ENCODE data around the gene MYF5. TPM values are rescaled to one million over a fixed set of nuclear protein-coding genes. Genes with fewer than 3 reads are reported as not detected.

The MYF5 gene
- total and polyA plus RNA-seq, 2 of the 13 experiments (the other 11 are each of a cell fraction or from before 2014, with no cell fraction given), result not detected

DNA sequence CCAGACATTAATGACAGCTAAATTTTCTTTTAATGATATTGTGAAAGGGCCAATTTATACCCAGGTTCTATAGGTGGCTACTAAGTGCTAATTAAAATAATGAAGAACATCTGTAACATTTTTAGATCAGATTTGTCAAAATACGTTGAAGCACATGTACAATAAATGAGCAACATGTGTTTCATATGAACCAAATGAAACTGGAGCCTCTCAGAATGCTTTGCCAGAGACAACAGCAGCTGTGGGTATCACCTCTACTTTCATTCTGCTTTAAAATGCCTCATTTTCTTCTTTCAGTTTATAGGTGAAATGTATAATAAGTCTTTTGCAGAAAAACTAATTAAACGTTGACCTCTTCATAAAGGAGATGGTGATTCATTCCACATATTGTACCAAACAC is 35.4 kb upstream of the MYF5 start:
- in situ Hi-C loops (cut with HindIII; ENCODE audit: extremely low pct_ligation_motif_present, low pct_unique_long_range_greater_than_20kb), result no loop called here
- no peaks in the 10 kb centered on the region for H3K4me1 ChIP-seq (ENCODE audit: insufficient read depth, low read length)
- POLR2A ChIA-PET, result no interaction called here
- ATAC-seq (no peak), DNase-seq (ENCODE audit: low spot score) (no peak), FAIRE-seq (no peak)
- WGBS (ENCODE audit: low lambda C conversion rate), result 0% methylated on average over 2 of the region's 2 CpGs
- no peak overlapping the region for H2AFZ ChIP-seq (ENCODE audit: low read length)
- TF ChIP-seq, protein P1, sequence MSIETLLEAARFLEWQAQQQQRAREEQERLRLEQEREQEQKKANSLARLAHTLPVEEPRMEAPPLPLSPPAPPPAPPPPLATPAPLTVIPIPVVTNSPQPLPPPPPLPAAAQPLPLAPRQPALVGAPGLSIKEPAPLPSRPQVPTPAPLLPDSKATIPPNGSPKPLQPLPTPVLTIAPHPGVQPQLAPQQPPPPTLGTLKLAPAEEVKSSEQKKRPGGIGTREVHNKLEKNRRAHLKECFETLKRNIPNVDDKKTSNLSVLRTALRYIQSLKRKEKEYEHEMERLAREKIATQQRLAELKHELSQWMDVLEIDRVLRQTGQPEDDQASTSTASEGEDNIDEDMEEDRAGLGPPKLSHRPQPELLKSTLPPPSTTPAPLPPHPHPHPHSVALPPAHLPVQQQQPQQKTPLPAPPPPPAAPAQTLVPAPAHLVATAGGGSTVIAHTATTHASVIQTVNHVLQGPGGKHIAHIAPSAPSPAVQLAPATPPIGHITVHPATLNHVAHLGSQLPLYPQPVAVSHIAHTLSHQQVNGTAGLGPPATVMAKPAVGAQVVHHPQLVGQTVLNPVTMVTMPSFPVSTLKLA (IDR thresholded peaks at IDR 0.05), result peak; percentile 77
- no peak for TF ChIP-seq MTF2 (CRISPR knock-in tag; IDR thresholded peaks at IDR 0.05; ENCODE audit: borderline replicate concordance)
- BruUV-seq (replicated peaks), result no TSS peak
- H3K79me2 ChIP-seq (ENCODE audit: insufficient read depth, low read length), result no peaks in the 10 kb centered on the region
- no peaks in the 10 kb centered on the region for H3K27me3 ChIP-seq (ENCODE audit: control insufficient read depth in 1 of 2, insufficient read depth in 2 of 2, low read length in 2 of 2)
- intact Hi-C loops (cut with micrococcal nuclease; ENCODE audit: unreplicated experiment), result no loop called here
- H3K4me3 ChIP-seq (replicated peaks in 1 of 3; ENCODE audit: insufficient read depth in 1 of 3, low read depth in 2 of 3, low read length in 3 of 3), result no peak overlapping the region
- no peaks in the 10 kb centered on the region for H3K9me3 ChIP-seq (ENCODE audit: low read length)
- no peak overlapping the region for H3K27ac ChIP-seq (ENCODE audit: extremely low read length, insufficient read depth, low read length)
- H3K36me3 ChIP-seq (replicated peaks in 1 of 2; ENCODE audit: control insufficient read depth in 1 of 2, insufficient read depth in 2 of 2, low read length in 2 of 2), result no peaks in the 10 kb centered on the region
- H3K9ac ChIP-seq (ENCODE audit: insufficient read depth, low read depth, low read length), result no peak overlapping the region
- no peak overlapping the region for H3K4me2 ChIP-seq (ENCODE audit: low read depth, low read length)
- H4K20me1 ChIP-seq (ENCODE audit: insufficient read depth, low read length), result no peaks in the 10 kb centered on the region
- CTCF ChIA-PET (ENCODE audit: low intra/inter-chr PET ratio, low total read pairs), result no interaction called here

DNA sequence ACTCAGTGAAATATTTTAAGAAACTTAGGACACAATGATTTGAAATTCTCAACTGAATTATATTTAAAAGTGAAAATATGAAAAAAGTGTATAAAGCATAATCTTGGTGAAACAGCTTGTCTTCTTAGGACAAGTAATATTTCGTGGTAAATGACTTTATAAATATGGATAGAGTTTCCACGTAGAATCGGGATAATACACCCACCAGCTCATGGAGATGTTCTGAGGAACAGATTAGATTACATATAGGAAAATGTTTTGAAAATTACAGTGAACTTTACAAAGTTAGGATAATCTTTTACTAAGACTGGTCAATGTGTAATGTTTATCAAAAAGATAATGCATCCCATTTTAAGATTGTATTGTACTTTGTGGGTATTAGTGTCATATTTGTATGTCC is 34.9 kb upstream of the MYF5 start:
- no TSS peak for BruUV-seq (replicated peaks)
- H3K27ac ChIP-seq (ENCODE audit: extremely low read length, insufficient read depth, low read length), result no peak overlapping the region
- TF ChIP-seq NR2F2 (IDR thresholded peaks at IDR 0.05; ENCODE audit: borderline replicate concordance, low read depth) (no peak), AGO2 (optimal IDR thresholded peaks at IDR 0.05; ENCODE audit: low read depth, low read length) (no peak)
- no peak for ATAC-seq
- no peak overlapping the region for H2AFZ ChIP-seq (ENCODE audit: low read length)
- H3K4me3 ChIP-seq (replicated peaks in 1 of 3; ENCODE audit: insufficient read depth in 1 of 3, low read depth in 2 of 3, low read length in 3 of 3), result no peak overlapping the region
- 29% methylated on average over 3 of the region's 3 CpGs for WGBS (ENCODE audit: low lambda C conversion rate)
- intact Hi-C loops (cut with micrococcal nuclease; ENCODE audit: unreplicated experiment), result no loop called here
- H3K9ac ChIP-seq (ENCODE audit: insufficient read depth, low read depth, low read length), result no peak overlapping the region
- no peaks in the 10 kb centered on the region for H3K36me3 ChIP-seq (replicated peaks in 1 of 2; ENCODE audit: control insufficient read depth in 1 of 2, insufficient read depth in 2 of 2, low read length in 2 of 2)
- no peaks in the 10 kb centered on the region for H3K4me1 ChIP-seq (ENCODE audit: insufficient read depth, low read length)
- H3K4me2 ChIP-seq (ENCODE audit: low read depth, low read length), result no peak overlapping the region
- POLR2A ChIA-PET, result no interaction called here
- no peaks in the 10 kb centered on the region for H4K20me1 ChIP-seq (ENCODE audit: insufficient read depth, low read length)
- no peak for DNase-seq (ENCODE audit: low spot score)
- no peaks in the 10 kb centered on the region for H3K27me3 ChIP-seq (ENCODE audit: control insufficient read depth in 1 of 2, insufficient read depth in 2 of 2, low read length in 2 of 2)
- FAIRE-seq, result no peak
- CTCF ChIA-PET (ENCODE audit: low intra/inter-chr PET ratio, low total read pairs), result no interaction called here
- H3K9me3 ChIP-seq (ENCODE audit: low read length), result no peaks in the 10 kb centered on the region
- no peaks in the 10 kb centered on the region for H3K79me2 ChIP-seq (ENCODE audit: insufficient read depth, low read length)
- in situ Hi-C loops (cut with HindIII; ENCODE audit: extremely low pct_ligation_motif_present, low pct_unique_long_range_greater_than_20kb), result no loop called here
